SK-N-SH treated with all-trans-retinoic acid at 6 μM for 48 hours (cell line): ENCODE data around the gene NCMAP.

Source experiments
- ATAC-seq: fragments of 200-7000 bp; cut with Tn5 transposase; 3 replicates; pipeline ENCODE4 v1.9.1; 2020; ENCODE audit warnings: mild to moderate bottlenecking, moderate library complexity
- ARNTL ChIP-seq: fragments of 450-650 bp; formaldehyde crosslinking; IDR thresholded peaks from 2 replicates; pipeline ENCODE4 v1.5.0; 2020; ENCODE audit warnings: low read depth, mild to moderate bottlenecking, moderate library complexity, borderline replicate concordance
- BACH2 ChIP-seq: fragments of 250-450 bp; sonication (Bioruptor Pico); IDR thresholded peaks from 2 replicates; pipeline ENCODE4 v1.9.0; 2021; ENCODE audit warnings: mild to moderate bottlenecking, borderline replicate concordance
- CREB5 ChIP-seq: fragments of 250-450 bp; sonication (Bioruptor Pico); IDR thresholded peaks from 2 replicates; pipeline ENCODE4 v1.5.1; 2020; ENCODE audit warnings: low read depth, mild to moderate bottlenecking, moderate library complexity
- CSDC2 ChIP-seq: fragments of 250-450 bp; sonication (Bioruptor Pico); IDR thresholded peaks from 2 replicates; pipeline ENCODE4 v1.5.0; 2020; ENCODE audit warnings: mild to moderate bottlenecking, moderate library complexity
- ESRRG ChIP-seq: fragments of 250-450 bp; sonication (Bioruptor Pico); IDR thresholded peaks from 2 replicates; pipeline ENCODE4 v1.6.1; 2021; ENCODE audit warnings: mild to moderate bottlenecking
- GLIS3 ChIP-seq: fragments of 250-450 bp; sonication (Bioruptor Pico); IDR thresholded peaks from 2 replicates; pipeline ENCODE4 v1.5.0; 2020; ENCODE audit warnings: mild to moderate bottlenecking, moderate library complexity
- ISL1 ChIP-seq: fragments of 250-450 bp; sonication (Bioruptor Pico); IDR thresholded peaks from 2 replicates; pipeline ENCODE4 v2.1.2; 2022; ENCODE audit warnings: mild to moderate bottlenecking, moderate library complexity
- OSR1 ChIP-seq: fragments of 250-450 bp; sonication (Bioruptor Pico); IDR thresholded peaks from 2 replicates; pipeline ENCODE4 v1.8.0; 2022; ENCODE audit warnings: moderate library complexity, mild to moderate bottlenecking, inconsistent platforms
- POU6F1 ChIP-seq: fragments of 250-450 bp; sonication (Bioruptor Pico); IDR thresholded peaks from 2 replicates; pipeline ENCODE4 v1.8.0; 2021; ENCODE audit warnings: low read depth, mild to moderate bottlenecking, moderate library complexity, borderline replicate concordance
- PPARA ChIP-seq: fragments of 250-450 bp; sonication (Bioruptor Pico); IDR thresholded peaks from 2 replicates; pipeline ENCODE4 v1.5.0; 2020; ENCODE audit warnings: mild to moderate bottlenecking, borderline replicate concordance
- RARB ChIP-seq: fragments of 250-450 bp; sonication (Bioruptor Pico); IDR thresholded peaks from 2 replicates; pipeline ENCODE4 v1.8.0; 2021; ENCODE audit warnings: mild to moderate bottlenecking, moderate library complexity
- SNAI2 ChIP-seq: fragments of 250-450 bp; sonication (Bioruptor Pico); IDR thresholded peaks from 2 replicates; pipeline ENCODE4 v1.5.0; 2020; ENCODE audit warnings: mild to moderate bottlenecking, moderate library complexity
- TCF4 ChIP-seq: fragments of 250-450 bp; sonication (Bioruptor Pico); IDR thresholded peaks from 2 replicates; pipeline ENCODE4 v1.8.0; 2021; ENCODE audit warnings: mild to moderate bottlenecking, moderate library complexity, borderline replicate concordance
- TOX ChIP-seq: fragments of 250-450 bp; sonication (Bioruptor Pico); IDR thresholded peaks from 2 replicates; pipeline ENCODE4 v1.8.0; 2021; ENCODE audit warnings: mild to moderate bottlenecking, moderate library complexity, borderline replicate concordance
- TSHZ2 ChIP-seq: fragments of 250-450 bp; sonication (Bioruptor Pico); IDR thresholded peaks from 2 replicates; pipeline ENCODE4 v1.5.0; 2020; ENCODE audit warnings: mild to moderate bottlenecking, moderate library complexity
- ZC3H10 ChIP-seq: fragments of 250-450 bp; sonication (Bioruptor Pico); IDR thresholded peaks from 2 replicates; pipeline ENCODE4 v1.5.1; 2021; ENCODE audit warnings: mild to moderate bottlenecking, moderate library complexity
- ZFP3 ChIP-seq: fragments of 250-450 bp; sonication (Bioruptor Pico); IDR thresholded peaks from 2 replicates; pipeline ENCODE4 v1.5.0; 2020; ENCODE audit warnings: mild to moderate bottlenecking, moderate library complexity
- ZFP30 ChIP-seq: fragments of 450-650 bp; formaldehyde crosslinking; IDR thresholded peaks from 2 replicates; pipeline ENCODE4 v1.5.0; 2022; ENCODE audit warnings: mild to moderate bottlenecking, moderate library complexity
- ZNF565 ChIP-seq: fragments of 450-650 bp; formaldehyde crosslinking; conservative IDR thresholded peaks from 2 replicates; pipeline ENCODE4 v1.5.0; 2020; ENCODE audit warnings: low read depth, mild to moderate bottlenecking, moderate library complexity
- ZNF70 ChIP-seq: fragments of 450-650 bp; formaldehyde crosslinking; IDR thresholded peaks from 2 replicates; pipeline ENCODE4 v1.5.0; 2020; ENCODE audit warnings: mild to moderate bottlenecking, moderate library complexity
- ZNF8 ChIP-seq: fragments of 450-650 bp; formaldehyde crosslinking; IDR thresholded peaks from 2 replicates; pipeline ENCODE4 v1.5.0; 2020; ENCODE audit warnings: mild to moderate bottlenecking, moderate library complexity
- TF ChIP-seq, protein P1 (sequence below): fragments of 250-450 bp; sonication (Bioruptor Pico); IDR thresholded peaks from 2 replicates; pipeline ENCODE4 v1.8.0; 2020; ENCODE audit warnings: mild to moderate bottlenecking, moderate library complexity, borderline replicate concordance
- TF ChIP-seq, protein P2 (sequence below): fragments of 250-450 bp; sonication (Bioruptor Pico); IDR thresholded peaks from 2 replicates; pipeline ENCODE4 v1.5.1; 2021; ENCODE audit warnings: mild to moderate bottlenecking, moderate library complexity

The NCMAP gene

DNA sequence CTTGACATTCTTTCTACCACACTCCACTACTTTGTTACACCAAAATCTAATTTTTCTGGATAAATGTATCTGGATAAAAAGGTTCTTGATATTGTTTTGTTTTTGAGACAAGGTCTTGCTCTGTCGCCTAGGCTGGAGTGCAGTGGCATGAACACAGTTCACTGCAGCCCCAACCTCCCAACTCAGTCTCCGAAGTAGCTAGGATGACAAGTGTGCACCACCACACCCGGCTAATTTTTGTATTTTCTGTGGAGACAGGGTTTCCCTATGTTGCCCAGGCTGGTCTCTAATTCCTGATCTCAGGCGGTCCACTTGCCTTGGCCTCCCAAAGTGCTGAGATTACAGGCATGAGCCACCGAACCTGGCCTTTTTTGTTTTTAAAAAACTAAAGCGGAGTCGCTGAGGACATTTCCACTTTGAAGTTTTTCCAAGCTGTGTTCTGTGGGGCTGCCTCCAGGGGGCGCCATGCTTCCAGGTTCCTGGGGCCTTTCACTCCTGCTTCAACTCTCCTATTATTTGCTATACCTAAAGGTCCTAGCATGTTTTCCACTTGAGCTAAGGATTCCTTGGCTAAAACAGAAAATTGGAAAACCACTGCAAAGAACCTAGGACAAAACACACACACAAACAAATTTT lies 14.1 kb upstream of the NCMAP start:
- TF ChIP-seq TOX (CRISPR knock-in tag), result no peak
- no peak for TF ChIP-seq ESRRG (CRISPR knock-in tag)
- TF ChIP-seq, protein P1, sequence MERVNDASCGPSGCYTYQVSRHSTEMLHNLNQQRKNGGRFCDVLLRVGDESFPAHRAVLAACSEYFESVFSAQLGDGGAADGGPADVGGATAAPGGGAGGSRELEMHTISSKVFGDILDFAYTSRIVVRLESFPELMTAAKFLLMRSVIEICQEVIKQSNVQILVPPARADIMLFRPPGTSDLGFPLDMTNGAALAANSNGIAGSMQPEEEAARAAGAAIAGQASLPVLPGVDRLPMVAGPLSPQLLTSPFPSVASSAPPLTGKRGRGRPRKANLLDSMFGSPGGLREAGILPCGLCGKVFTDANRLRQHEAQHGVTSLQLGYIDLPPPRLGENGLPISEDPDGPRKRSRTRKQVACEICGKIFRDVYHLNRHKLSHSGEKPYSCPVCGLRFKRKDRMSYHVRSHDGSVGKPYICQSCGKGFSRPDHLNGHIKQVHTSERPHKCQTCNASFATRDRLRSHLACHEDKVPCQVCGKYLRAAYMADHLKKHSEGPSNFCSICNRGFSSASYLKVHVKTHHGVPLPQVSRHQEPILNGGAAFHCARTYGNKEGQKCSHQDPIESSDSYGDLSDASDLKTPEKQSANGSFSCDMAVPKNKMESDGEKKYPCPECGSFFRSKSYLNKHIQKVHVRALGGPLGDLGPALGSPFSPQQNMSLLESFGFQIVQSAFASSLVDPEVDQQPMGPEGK, result no peak
- no peak for TF ChIP-seq ZC3H10
- TF ChIP-seq PPARA, result no peak
- peak; percentile 46; the same call in 2 of the 3 replicates for ATAC-seq

- ATAC-seq, result no peak
- TF ChIP-seq POU6F1, result no peak
- TF ChIP-seq, protein P1, result no peak
- TF ChIP-seq, protein P2, sequence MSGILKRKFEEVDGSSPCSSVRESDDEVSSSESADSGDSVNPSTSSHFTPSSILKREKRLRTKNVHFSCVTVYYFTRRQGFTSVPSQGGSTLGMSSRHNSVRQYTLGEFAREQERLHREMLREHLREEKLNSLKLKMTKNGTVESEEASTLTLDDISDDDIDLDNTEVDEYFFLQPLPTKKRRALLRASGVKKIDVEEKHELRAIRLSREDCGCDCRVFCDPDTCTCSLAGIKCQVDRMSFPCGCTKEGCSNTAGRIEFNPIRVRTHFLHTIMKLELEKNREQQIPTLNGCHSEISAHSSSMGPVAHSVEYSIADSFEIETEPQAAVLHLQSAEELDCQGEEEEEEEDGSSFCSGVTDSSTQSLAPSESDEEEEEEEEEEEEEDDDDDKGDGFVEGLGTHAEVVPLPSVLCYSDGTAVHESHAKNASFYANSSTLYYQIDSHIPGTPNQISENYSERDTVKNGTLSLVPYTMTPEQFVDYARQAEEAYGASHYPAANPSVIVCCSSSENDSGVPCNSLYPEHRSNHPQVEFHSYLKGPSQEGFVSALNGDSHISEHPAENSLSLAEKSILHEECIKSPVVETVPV (CRISPR knock-in tag), result no peak
- no peak for TF ChIP-seq TCF4 (CRISPR knock-in tag)
- TF ChIP-seq SNAI2 (CRISPR knock-in tag), result no peak
- 0 out of 2 replicates have a peak, but pooled peaks have one; percentile 12 for TF ChIP-seq ISL1 (CRISPR knock-in tag)
- TF ChIP-seq BACH2 (CRISPR knock-in tag), result no peak
- TF ChIP-seq ZC3H10, result 0 out of 2 replicates have a peak, but pooled peaks have one; percentile 38
- no peak for TF ChIP-seq TSHZ2 (CRISPR knock-in tag)
- no peak for TF ChIP-seq GLIS3 (CRISPR knock-in tag)
- TF ChIP-seq ZFP3 (CRISPR knock-in tag), result 0 out of 2 replicates have a peak, but pooled peaks have one; percentile 68
- TF ChIP-seq ZNF565 (CRISPR knock-in tag), result no peak
- no peak for TF ChIP-seq ESRRG (CRISPR knock-in tag)
- TF ChIP-seq ZFP30 (CRISPR knock-in tag), result no peak
- peak; percentile 61; the same call in 1 of the 2 replicates for TF ChIP-seq OSR1 (CRISPR knock-in tag)
- no peak for TF ChIP-seq CREB5
- TF ChIP-seq TOX (CRISPR knock-in tag), result no peak
- TF ChIP-seq RARB (CRISPR knock-in tag), result no peak
- TF ChIP-seq PPARA, result no peak
Measured at GRCh38 chr1:24544239-24544638, 11.6 kb upstream of the NCMAP start.

- no peak for ATAC-seq
- TF ChIP-seq TCF4 (CRISPR knock-in tag) (no peak), CSDC2 (no peak), ZNF8 (no peak), POU6F1 (no peak), ZNF70 (no peak), RARB (CRISPR knock-in tag) (no peak), ESRRG (CRISPR knock-in tag) (no peak), OSR1 (CRISPR knock-in tag) (no peak), GLIS3 (CRISPR knock-in tag) (no peak), CREB5 (no peak), PPARA (no peak), SNAI2 (CRISPR knock-in tag) (no peak), ARNTL (CRISPR knock-in tag) (no peak), ISL1 (CRISPR knock-in tag) (no peak)
Measured at GRCh38 chr1:24545662-24546061, 10.2 kb upstream of the NCMAP start.
